ENCODE measurements around the gene PBX1. TPM values are rescaled to one million over a fixed set of nuclear protein-coding genes. Genes with fewer than 3 reads are reported as not detected.

The PBX1 gene
- total and polyA plus RNA-seq, 2 of the 4 experiments (the other 2 are of a cell fraction): 13.9 to 17.9 TPM

GRCh38 chr1:164668491-164669400 is 109.8 kb downstream of the PBX1 start:
- Histone ChIP-seq H3K18ac (ENCODE audit: low read depth, low read length) (no peak overlapping the region), H3K27ac (ENCODE audit: insufficient read depth, low read length) (no peak overlapping the region), H3K27me3 (ENCODE audit: control insufficient read depth, insufficient read depth, low read length) (no peaks in the 10 kb centered on the region), H4K20me1 (ENCODE audit: insufficient read depth, low read length) (no peaks in the 10 kb centered on the region), H3K4ac (ENCODE audit: low read depth, low read length) (no peak overlapping the region), H3K9me1 (ENCODE audit: insufficient read depth, low read length) (peaks cover 3% of the 10 kb centered on the region; the same call in 1 of the 2 replicates), H3K23ac (ENCODE audit: low read depth, low read length) (no peak overlapping the region), H2AK5ac (ENCODE audit: low read depth, low read length) (no peak overlapping the region), H2AK9ac (replicated peaks; ENCODE audit: low read depth, low read length, poor library complexity) (no peak overlapping the region), H4K5ac (ENCODE audit: low read depth, low read length) (no peak overlapping the region), H2BK20ac (ENCODE audit: low read depth, low read length) (no peak overlapping the region), H3K79me1 (ENCODE audit: low read depth in 1 of 2, low read length in 2 of 2) (peaks cover 5 to 7% of the 10 kb centered on the region in 2 experiments; a peak in 3 of 4 replicates), H3K56ac (ENCODE audit: extremely low read depth, insufficient read depth, low read length) (no peak overlapping the region), H4K8ac (ENCODE audit: low read depth in 2 of 2, low read length in 2 of 2) (no peak overlapping the region), H2BK5ac (ENCODE audit: low read depth, low read length, poor library complexity, severe bottlenecking) (no peak overlapping the region), H3K36me3 (ENCODE audit: control insufficient read depth, insufficient read depth, low read length) (no peaks in the 10 kb centered on the region; the same call in 1 of the 2 replicates), H3K4me2 (ENCODE audit: low read depth, low read length) (no peak overlapping the region), H3K4me3 (ENCODE audit: insufficient read depth, low read depth, low read length) (no peak overlapping the region), H2BK120ac (ENCODE audit: low read depth, low read length) (no peak overlapping the region), H3K9me3 (ENCODE audit: control insufficient read depth, insufficient read depth, low read length) (no peaks in the 10 kb centered on the region), H3K4me1 (ENCODE audit: control insufficient read depth, insufficient read depth, low read length) (peaks cover 13% of the 10 kb centered on the region), H4K91ac (ENCODE audit: insufficient read depth, low read depth, low read length) (no peak overlapping the region), H3K14ac (replicated peaks; ENCODE audit: low read depth, low read length) (no peak overlapping the region), H2BK15ac (ENCODE audit: low read depth, low read length) (no peak overlapping the region), H3K9ac (ENCODE audit: low read depth, low read length) (no peak overlapping the region), H2AFZ (replicated peaks; ENCODE audit: low read length, poor library complexity) (no peak overlapping the region)
- in situ Hi-C loops (cut with MboI; ENCODE audit: low sequenced_read_pairs): no loop called here
- ChIA-PET CTCF (interaction anchor here (1.1 kb wide), 1 partner anchor 83 kb away, joined by 3 read pairs; no protein-coding TSS in a partner anchor), POLR2A (ENCODE audit: unreplicated experiment) (no interaction called here)
- DNase-seq (no peak), ATAC-seq (ENCODE audit: low read depth) (no peak)
- BruUV-seq (replicated peaks): no TSS peak
- intact Hi-C loops (cut with micrococcal nuclease): no loop called here
- TF ChIP-seq MAFK (IDR thresholded peaks at IDR 0.05; ENCODE audit: low read depth, low read length) (no peak), RFX5 (IDR thresholded peaks at IDR 0.05; ENCODE audit: low read depth, low read length) (no peak), SMC3 (IDR thresholded peaks at IDR 0.05; ENCODE audit: low read depth, low read length) (no peak)
- 80% methylated on average over 2 of the region's 20 CpGs; no CpG with 5 or more reads in 1 of the 2 experiments for WGBS, 2 experiments (ENCODE audit: extremely low coverage in 2 of 2, insufficient read length in 1 of 2)
- dilution Hi-C loops (cut with HindIII; ENCODE audit: low sequenced_read_pairs, unreplicated experiment): no loop called here
